Aorta (tissue), 5 donors: ENCODE results near the gene ADM. TPM values are rescaled to one million over a fixed set of nuclear protein-coding genes. Genes with fewer than 3 reads are reported as not detected.
"Not testable (repeated sequence)": the region's sequence is repeated elsewhere in the genome, so short reads cannot be mapped to it uniquely, and the experiment has no call there.

Experiments used
- ATAC-seq: fragments of 200-7000 bp; cut with Tn5 transposase; one replicate; pipeline ENCODE4 v1.9.1; 2022; ENCODE audit warnings: moderate library complexity; ENCODE audit not compliant: low FRiP score
- DNase-seq, 2 donors: peaks; one replicate each; pipeline ENCODE4 v3.0.0-alpha.2; 2020
- H3K27ac ChIP-seq, 2 donors: one replicate each; pipeline ENCODE4 v1.5.1; 2013; ENCODE audit warnings: low read length in 2 of 2, mild to moderate bottlenecking in 2 of 2, moderate library complexity in 2 of 2, control low read depth in 1 of 2, inconsistent platforms in 1 of 2, low read depth in 1 of 2
- H3K27me3 ChIP-seq, 2 donors: one replicate each; pipeline ENCODE4 v1.6.1; 2013; ENCODE audit warnings: control low read depth in 1 of 2, low read length in 1 of 2, mild to moderate bottlenecking in 1 of 2, moderate library complexity in 1 of 2; ENCODE audit not compliant: insufficient read depth in 2 of 2, control insufficient read depth in 1 of 2
- H3K36me3 ChIP-seq, 2 donors: one replicate each; pipeline ENCODE4 v1.6.1; 2013; ENCODE audit warnings: control low read depth in 1 of 2, low read length in 1 of 2, mild to moderate bottlenecking in 1 of 2; ENCODE audit not compliant: insufficient read depth in 2 of 2, control insufficient read depth in 1 of 2
- H3K4me1 ChIP-seq, 2 donors: one replicate each; pipeline ENCODE4 v1.6.1; 2013; ENCODE audit warnings: low read length in 2 of 2, control low read depth in 1 of 2, mild to moderate bottlenecking in 1 of 2, moderate library complexity in 1 of 2; ENCODE audit not compliant: insufficient read depth in 2 of 2, control insufficient read depth in 1 of 2
- H3K4me3 ChIP-seq, 2 donors: one replicate each; pipeline ENCODE4 v1.5.1; 2013; ENCODE audit warnings: low read length in 2 of 2, control low read depth in 1 of 2, mild to moderate bottlenecking in 1 of 2
- H3K9me3 ChIP-seq: one replicate; pipeline ENCODE4 v1.6.1; 2013; ENCODE audit warnings: mild to moderate bottlenecking, low read length; ENCODE audit not compliant: control insufficient read depth
- WGBS, 2 donors: extraction: QIAGEN DNeasy Blood & Tissue Kit; methylation state at CpG; one replicate each; pipeline ENCODE4 v1.1.7; 2013; 5-methylcytosine and 5-hydroxymethylcytosine counted together
- intact Hi-C, 2 donors: fragments of 100-400 bp; cut with DNase I; formaldehyde crosslinking; loops; one replicate each; pipeline versions ENCODE4 v1.14.2 to v1.15.0; 2022
- long read RNA-seq, 2 donors: library from polyadenylated mRNA; unstranded; transcript quantifications; one replicate each; pipeline ENCODE4 v2.0.0, GENCODE V29; 2020 to 2021
- polyA plus RNA-seq, 2 donors: library from polyadenylated mRNA; stranded (reverse); fragments of 200-250 nt; gene quantifications; one replicate each; pipeline ENCODE4 v1.2.3, GENCODE V29; 2013
- total RNA-seq, 2 donors: library from RNA; stranded (reverse); fragmentation: NEBNext Ultra II Directional; extraction: Animal tissue kit (Norgen Biotek cat#: 25700); gene quantifications; one replicate each; pipeline ENCODE4 v1.2.1, GENCODE V29; 2021
- donor health status: healthy with polysubstance abuse.
- donor health status: Bipolar disorder and iron deficiency.
- donor health status: DM: no; HTN: no; CAD: no.
- donor health status: DM: no; HTN: no; CAD: no.
- donor health status: DM: yes; HTN: yes; CAD: no.

The ADM gene
- total RNA-seq, result 10 to 100 TPM; 31.9 to 76.1 TPM
- polyA plus RNA-seq, result 1 to 10 TPM; 1.5 to 3.1 TPM
- long read RNA-seq, donor 1, transcript ADM-201 (4 exons, 1,885 nt), result major isoform, 208 of 231 reads
- long read RNA-seq, donor 1, partial matches to known transcripts, result 4 of 231 reads
- long read RNA-seq, donor 1, other reads (novel, unspliced or antisense), result 13 of 231 reads
- long read RNA-seq, donor 2, transcript ADM-201 (4 exons, 1,885 nt), result major isoform, 9 of 14 reads
- long read RNA-seq, donor 2, partial matches to known transcripts, result 1 of 14 reads
- long read RNA-seq, donor 2, other reads (novel, unspliced or antisense), result 4 of 14 reads

DNA sequence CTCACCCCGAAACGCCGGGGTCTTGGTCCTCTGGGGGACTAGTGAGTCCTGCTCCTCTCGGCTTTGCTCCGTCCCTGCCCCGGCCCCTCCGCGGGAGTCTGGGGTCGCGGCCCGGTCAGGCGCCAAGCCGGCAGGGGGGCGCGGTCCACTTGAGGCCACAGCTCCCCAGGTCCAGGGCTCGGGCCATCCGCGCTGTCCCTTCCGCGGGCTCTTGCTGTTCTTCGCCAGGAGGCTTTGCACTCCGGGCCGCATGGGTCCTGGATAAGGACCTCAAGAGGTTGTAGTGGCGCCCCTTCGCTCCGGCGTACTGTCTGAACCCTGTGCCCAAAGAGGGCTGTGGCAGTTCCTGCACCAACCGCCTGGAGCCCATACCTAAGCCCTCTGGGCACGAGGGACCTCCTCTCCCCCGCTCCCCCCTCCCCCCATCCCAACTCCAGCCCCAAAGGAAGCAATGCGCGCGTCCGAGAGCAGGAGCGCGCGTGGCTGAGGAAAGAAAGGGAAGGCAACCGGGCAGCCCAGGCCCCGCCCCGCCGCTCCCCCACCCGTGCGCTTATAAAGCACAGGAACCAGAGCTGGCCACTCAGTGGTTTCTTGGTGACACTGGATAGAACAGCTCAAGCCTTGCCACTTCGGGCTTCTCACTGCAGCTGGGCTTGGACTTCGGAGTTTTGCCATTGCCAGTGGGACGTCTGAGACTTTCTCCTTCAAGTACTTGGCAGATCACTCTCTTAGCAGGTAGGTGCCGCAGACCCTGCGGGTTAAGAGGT, at the start of gene ADM:
ADM (plus strand) TSS at position 579 of the 767 bp plus-strand sequence. CDS start 628 bp downstream, outside the sequence.
- Histone ChIP-seq H3K27ac (no peak within 1 kb of the TSS), H3K27me3 (no peaks in the 10 kb centered on the region), H3K36me3 (no peaks in the 10 kb centered on the region), H3K4me3 (peak within 1 kb of the TSS; percentile 4 to 21), H3K4me1 (no peaks in the 10 kb centered on the region), H3K9me3 (no peaks in the 10 kb centered on the region)
- ATAC-seq (peak; percentile 85), DNase-seq (peak; percentile 93 to 96)
- 1% methylated on average over 43 to 48 of the region's 48 CpGs for WGBS, 2 donors
- intact Hi-C loops, result loop anchor here (2.0 to 10.0 kb wide), 7 partner anchors 82 to 547 kb away; no protein-coding TSS in a partner anchor

- ATAC-seq (no peak), DNase-seq (no peak)
- Histone ChIP-seq H3K4me3 (no peak overlapping the region), H3K4me1 (peaks cover 0 to 2% of the 10 kb centered on the region in 2 donors), H3K9me3 (no peaks in the 10 kb centered on the region), H3K27me3 (no peaks in the 10 kb centered on the region), H3K27ac (no peak overlapping the region), H3K36me3 (no peaks in the 10 kb centered on the region)
- intact Hi-C loops, result no loop called here
- WGBS, 2 donors, result 84 to 85% methylated on average over 3 of the region's 3 CpGs
Measured at GRCh38 chr11:10255388-10256125, 49.3 kb upstream of the ADM start.

DNA sequence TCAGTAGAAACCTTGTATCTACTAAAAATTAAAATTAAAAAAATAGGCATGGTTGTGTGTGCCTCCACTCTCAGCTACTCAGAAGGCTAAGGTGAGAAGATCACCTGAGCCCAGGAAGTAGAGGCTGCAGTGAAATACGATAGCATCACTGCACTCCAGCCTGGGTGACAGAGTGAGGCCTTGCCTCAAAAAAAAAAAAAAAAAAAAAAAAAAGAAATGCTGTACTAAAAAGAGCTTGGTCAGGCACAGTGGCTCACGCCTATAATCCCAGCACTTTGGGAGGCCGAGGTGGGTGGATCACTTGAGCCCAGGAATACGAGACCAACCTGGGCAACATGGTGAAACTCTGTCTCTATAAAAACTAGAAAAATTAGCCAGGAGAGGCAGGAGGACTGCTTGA, 47.4 kb upstream of the ADM start:
- no peaks in the 10 kb centered on the region for H3K9me3 ChIP-seq
- H3K27me3 ChIP-seq, result no peaks in the 10 kb centered on the region
- no peak for ATAC-seq
- H3K4me1 ChIP-seq, result peaks cover 0 to 2% of the 10 kb centered on the region in 2 donors
- no peak for DNase-seq
- no peaks in the 10 kb centered on the region for H3K36me3 ChIP-seq
- H3K27ac ChIP-seq, result no peak overlapping the region
- no peak overlapping the region for H3K4me3 ChIP-seq
- intact Hi-C loops, result no loop called here
- WGBS, 2 donors, result 94 to 97% methylated on average over 4 of the region's 4 CpGs

GRCh38 chr11:10261821-10262220, 43.1 kb upstream of the ADM start:
- no peak for DNase-seq

DNA sequence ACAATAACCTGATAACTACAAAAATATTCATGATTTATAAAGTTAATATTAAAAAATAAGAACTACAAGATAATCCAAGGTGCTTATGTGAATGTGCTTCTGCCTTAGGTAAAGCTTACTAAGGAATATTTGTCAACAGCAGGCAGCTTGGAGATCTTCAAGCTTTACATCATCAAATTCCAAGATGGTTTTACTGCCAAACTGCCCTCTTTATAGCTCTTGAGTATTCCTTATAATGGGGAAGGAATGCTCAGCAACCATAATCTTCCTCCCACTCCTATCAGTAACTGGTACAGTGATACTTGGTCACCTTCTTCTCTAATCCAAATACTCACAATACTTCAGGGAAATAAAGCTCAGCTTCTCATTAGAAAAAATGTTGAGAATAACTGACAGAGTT, 40.9 kb upstream of the ADM start:
- no peaks in the 10 kb centered on the region for H3K36me3 ChIP-seq
- peaks cover 0 to under 1% of the 10 kb centered on the region in 2 donors for H3K4me1 ChIP-seq
- H3K9me3 ChIP-seq, result no peaks in the 10 kb centered on the region
- no peak overlapping the region for H3K27ac ChIP-seq
- no peak for DNase-seq
- no peaks in the 10 kb centered on the region for H3K27me3 ChIP-seq
- no peak for ATAC-seq
- intact Hi-C loops, result no loop called here
- no peak overlapping the region for H3K4me3 ChIP-seq

More at GRCh38 chr11:10261821-10262220, 43.1 kb upstream of the ADM start:
- H3K4me3 ChIP-seq, result no peak overlapping the region
- intact Hi-C loops, result no loop called here
- H3K27ac ChIP-seq, result no peak overlapping the region
- no peaks in the 10 kb centered on the region for H3K36me3 ChIP-seq
- H3K4me1 ChIP-seq, result peaks cover 0 to 2% of the 10 kb centered on the region in 2 donors
- H3K27me3 ChIP-seq, result no peaks in the 10 kb centered on the region
- H3K9me3 ChIP-seq, result no peaks in the 10 kb centered on the region
- ATAC-seq, result no peak

DNA sequence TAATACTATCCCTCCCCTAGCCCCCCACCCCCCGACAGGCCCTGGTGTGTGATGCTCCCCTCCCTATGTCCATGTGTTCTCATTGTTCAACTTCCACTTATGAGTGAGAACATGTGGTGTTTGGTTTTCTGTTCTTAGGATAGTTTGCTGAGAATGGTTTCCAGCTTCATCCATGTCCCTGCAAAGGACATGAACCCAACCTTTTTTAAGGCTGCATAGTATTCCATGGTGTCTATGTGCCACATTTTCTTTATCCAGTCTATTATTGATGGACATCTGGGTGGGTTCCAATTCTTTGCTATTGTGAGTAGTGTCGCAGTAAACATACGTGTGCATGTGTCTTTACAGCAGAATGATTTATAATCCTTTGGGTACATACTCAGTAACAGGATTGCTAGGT, 40.2 kb upstream of the ADM start:
- 95 to 98% methylated on average over 3 of the region's 3 CpGs for whole genome bisulfite sequencing, 2 donors
- H3K27me3 ChIP-seq, H3K4me3 ChIP-seq, H3K36me3 ChIP-seq, H3K4me1 ChIP-seq, H3K27ac ChIP-seq, H3K9me3 ChIP-seq, intact Hi-C loops, ATAC-seq, DNase-seq: not testable (repeated sequence)

DNA sequence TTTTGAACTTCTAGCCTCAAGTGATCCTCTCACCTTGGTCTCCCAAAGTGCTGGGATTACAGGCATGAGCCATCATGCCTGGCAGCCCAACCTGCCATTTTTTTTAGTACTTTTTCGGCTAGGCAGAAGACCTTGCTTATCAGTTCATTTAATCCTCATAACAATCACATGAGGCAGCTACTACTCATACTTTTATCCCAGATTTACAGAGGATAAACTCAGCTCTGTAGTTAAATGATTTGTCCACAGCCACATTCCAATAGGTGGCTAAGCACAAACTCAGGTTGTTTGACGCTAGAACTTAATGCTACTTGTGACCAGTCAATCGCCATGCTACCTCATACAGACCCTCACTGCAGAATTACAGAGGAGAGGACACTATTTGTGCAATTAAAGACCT, 38.9 kb upstream of the ADM start:
- peaks cover 0 to 4% of the 10 kb centered on the region in 2 donors for H3K4me1 ChIP-seq
- H3K4me3 ChIP-seq, result no peak overlapping the region
- 96 to 98% methylated on average over 3 of the region's 3 CpGs for WGBS, 2 donors
- H3K27ac ChIP-seq, result no peak overlapping the region
- no peaks in the 10 kb centered on the region for H3K27me3 ChIP-seq
- ATAC-seq, result no peak
- H3K36me3 ChIP-seq, result no peaks in the 10 kb centered on the region
- intact Hi-C loops, result no loop called here
- no peaks in the 10 kb centered on the region for H3K9me3 ChIP-seq
- no peak for DNase-seq

DNA sequence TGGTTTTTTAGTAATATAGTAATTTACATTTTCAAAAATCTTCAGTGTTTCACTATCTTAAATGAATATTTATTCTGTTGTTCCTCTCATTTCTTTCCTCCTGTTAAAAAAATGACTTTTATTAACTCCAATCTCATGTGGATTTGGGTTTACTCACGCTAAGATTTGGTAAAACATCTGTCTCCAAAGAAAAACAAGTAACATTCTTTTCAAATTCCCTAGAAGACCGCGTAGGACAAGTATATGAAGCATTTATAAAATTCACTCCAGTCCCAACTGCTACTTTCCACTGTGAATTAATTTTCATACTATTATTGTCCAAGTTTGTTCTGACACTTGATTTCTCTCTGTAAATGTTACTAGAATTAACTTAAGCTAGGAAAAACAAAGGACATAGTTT, 37.1 kb upstream of the ADM start:
- no peak for DNase-seq
- H3K27me3 ChIP-seq, result no peaks in the 10 kb centered on the region
- ATAC-seq, result no peak
- H3K4me1 ChIP-seq, result peaks cover 0 to 4% of the 10 kb centered on the region in 2 donors
- 75 to 81% methylated on average over 3 of the region's 3 CpGs for WGBS, 2 donors
- no peak overlapping the region for H3K4me3 ChIP-seq
- no peaks in the 10 kb centered on the region for H3K36me3 ChIP-seq
- intact Hi-C loops, result no loop called here
- no peak overlapping the region for H3K27ac ChIP-seq
- H3K9me3 ChIP-seq, result no peaks in the 10 kb centered on the region
